GM21447 (cell line): ENCODE data around the gene CSF2.

Experiments
- ATAC-seq: cut with Tn5 transposase; IDR thresholded peaks from one replicate; pipeline ENCODE4 v1.9.1; 2021; ENCODE audit not compliant: unreplicated experiment

The CSF2 gene

GRCh38 chr5:132073231-132074013 is at the start of gene CSF2:
CSF2 (plus strand) TSS chr5:132073789; CDS start chr5:132073824, 35 bp downstream.
- ATAC-seq = no peak

DNA sequence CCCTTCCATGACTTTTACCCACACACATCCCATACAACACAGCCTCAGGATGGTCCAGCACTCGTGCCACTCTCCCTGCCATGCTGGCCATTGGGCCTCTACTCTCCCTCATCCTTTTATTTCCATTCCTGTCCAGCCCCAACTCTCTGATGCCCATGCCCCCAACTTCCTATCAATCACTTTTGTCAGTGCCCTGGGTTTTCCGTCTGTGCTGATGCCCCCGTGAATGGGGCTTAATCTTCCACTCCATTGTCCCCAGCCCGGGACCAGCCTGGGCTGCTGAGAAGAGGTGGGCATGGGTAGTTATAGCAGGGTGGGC is 49.5 kb upstream of the CSF2 start:
- no peak for ATAC-seq

- no peak for ATAC-seq
Measured at GRCh38 chr5:132024789-132025402, 48.7 kb upstream of the CSF2 start.

GRCh38 chr5:132025403-132025971 is 48.1 kb upstream of the CSF2 start:
- no peak for ATAC-seq

- no peak for ATAC-seq
Measured at GRCh38 chr5:132026516-132027008, 47.0 kb upstream of the CSF2 start.

GRCh38 chr5:132027027-132027426 is 46.6 kb upstream of the CSF2 start:
- ATAC-seq = peak; percentile 76

DNA sequence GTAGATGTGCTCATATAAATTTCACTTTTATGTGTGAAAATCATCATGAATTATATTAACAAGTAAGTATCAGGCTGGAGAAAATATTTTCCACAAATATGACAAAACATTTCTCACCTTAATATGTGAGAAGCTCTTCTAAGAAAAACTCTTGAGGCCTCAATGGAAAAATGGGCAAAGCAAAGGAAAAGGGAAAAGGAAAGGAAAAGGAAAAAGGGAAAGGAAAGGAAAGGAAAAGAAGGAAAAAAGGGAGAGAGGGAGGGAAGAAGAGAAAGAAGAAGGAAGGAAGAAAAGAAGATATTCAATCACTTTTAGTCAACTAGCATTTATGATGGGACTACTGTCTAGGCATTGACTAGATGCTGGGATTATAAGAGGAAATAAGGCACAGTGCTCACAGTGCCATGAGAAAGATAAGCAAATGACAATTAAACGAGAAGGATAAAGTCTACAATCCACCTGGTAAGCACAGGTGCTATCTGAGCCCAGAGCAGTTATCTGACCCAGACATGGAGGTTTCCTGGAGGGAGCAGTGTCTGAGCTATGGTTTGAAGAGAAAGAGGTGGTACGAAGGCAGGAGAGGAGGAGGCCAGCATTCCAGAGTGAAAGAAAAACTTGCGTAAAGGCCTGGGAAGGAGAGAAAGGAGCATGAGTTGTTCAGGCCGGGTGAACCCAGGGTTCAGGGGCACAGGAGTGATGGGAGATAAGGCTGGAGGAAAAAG is 43.8 kb upstream of the CSF2 start:
- ATAC-seq = no peak

DNA sequence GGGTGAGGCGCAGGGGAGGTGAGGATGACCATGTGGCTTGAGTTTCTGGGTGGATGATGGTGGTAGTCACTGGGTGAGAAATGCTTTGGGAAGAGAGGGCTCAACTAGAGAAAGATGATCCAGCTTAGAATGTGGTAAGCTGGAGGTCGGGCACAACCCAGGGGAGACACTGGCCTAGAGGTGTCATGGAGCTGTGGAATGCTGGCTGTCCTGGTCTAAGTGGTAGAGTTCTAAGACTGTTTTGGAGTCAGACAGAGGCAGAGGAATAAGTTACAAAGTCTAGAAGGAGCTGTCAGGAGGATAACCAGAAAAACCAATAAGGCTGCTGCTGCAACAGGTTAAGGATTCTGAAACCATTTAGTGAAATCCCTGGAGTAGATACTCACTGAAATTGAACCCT is 43.0 kb upstream of the CSF2 start:
- ATAC-seq = no peak

- no peak for ATAC-seq
Measured at GRCh38 chr5:132032196-132032595, 41.4 kb upstream of the CSF2 start.

- no peak for ATAC-seq
Measured at GRCh38 chr5:132033122-132033521, 40.5 kb upstream of the CSF2 start.

GRCh38 chr5:132037353-132037752 is 36.2 kb upstream of the CSF2 start:
- ATAC-seq = no peak

DNA sequence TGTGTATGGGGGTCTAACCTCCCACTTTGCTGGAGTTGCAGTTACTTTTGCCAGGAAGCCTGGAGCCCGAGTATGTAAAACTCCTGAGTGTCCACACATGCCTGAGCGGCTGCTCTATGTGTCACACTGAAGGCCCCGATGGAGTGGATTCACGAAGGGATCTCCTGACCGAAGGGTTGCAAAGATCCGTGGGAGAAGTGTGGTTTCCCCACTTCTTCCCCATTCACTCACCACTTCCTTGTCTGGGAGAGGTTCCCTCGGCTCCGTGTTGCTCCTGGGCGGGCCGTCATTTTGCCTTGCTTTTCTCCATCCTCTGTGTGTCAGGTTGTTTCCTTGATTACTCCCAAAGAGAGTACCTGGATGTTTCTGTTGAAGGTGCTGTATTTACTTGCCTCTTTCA is 29.4 kb upstream of the CSF2 start:
- ATAC-seq = no peak

DNA sequence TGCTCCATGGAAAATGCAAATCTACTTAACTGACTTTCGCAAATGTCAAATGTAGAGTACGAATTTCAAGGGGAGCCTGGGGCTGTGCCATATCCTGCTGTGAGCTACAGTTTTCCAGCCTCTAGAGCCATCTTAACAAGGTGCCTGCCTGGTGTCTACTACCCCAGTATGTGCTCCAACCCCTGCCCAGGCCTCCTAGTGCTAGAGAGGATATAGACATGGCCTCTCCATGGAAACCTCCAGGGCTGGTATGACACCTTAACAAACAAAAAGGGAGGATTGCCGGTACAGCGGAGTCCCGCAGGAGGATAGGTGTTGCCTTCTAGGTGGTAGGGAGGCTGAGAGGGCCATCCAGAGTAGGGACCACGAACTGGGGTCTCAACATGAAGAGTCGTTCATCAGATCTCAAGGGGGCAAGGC is 26.7 kb upstream of the CSF2 start:
- no peak for ATAC-seq

DNA sequence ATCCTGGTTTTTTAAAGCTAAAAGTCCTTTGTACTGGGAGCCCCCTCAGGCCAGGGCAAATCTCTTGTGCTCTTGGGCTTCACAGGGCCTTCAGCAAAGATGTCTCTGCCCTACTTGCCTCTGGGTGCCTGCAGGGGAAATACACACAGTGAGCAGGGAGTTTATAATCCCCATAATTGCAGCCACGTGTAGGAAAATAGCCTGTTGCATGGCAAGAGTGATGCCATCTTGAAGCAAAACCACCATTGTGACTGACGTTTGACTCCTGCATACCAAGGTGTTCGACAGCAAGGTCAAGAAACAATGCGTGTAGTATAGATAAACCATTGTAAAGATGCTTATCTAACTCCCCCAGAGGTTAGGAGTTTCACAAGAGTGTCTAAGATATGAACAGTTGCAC is 24.5 kb upstream of the CSF2 start:
- ATAC-seq = no peak

GRCh38 chr5:132049559-132049958 is 24.0 kb upstream of the CSF2 start:
- no peak for ATAC-seq

DNA sequence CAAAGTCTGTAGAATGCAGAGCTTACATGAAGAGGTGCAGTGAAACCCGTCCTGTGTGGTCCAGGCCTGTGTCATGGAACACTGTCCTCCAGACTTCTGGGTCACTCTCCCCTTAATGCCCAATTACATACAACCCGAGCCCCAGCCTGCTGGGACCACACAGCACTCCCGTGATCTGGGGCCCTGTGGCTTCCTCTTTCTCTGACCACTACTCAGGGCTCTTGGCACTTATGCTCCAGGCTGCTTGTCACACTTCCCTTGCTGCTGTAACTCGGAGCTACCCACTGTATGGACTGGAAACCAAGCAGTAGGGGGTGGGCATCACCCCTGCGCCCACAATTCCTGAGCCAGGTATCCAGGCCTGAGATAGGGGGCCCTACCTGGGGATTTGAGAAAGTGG is 23.5 kb upstream of the CSF2 start:
- ATAC-seq = no peak

GRCh38 chr5:132050661-132051552 is 22.7 kb upstream of the CSF2 start:
- ATAC-seq = no peak

DNA sequence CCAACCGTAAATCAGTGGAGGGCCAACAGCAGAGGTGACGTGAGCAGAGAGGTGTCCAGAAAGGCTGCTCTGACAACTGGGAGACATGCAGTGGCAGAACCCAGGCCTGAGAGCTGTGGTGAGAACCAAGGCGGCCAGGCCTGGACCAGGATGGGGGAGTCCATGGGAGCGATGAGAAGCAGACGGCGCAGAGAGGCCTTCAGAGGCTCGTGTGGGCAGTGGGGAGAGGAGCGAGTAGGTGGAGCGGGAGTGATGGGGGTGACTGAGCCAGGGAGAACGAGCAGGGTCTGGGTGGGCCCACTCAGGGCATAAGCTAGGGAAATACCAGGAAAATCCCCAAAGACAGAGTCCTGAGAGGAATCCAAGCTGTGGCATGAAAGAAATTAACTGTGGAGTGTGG is 21.1 kb upstream of the CSF2 start:
- ATAC-seq = no peak

DNA sequence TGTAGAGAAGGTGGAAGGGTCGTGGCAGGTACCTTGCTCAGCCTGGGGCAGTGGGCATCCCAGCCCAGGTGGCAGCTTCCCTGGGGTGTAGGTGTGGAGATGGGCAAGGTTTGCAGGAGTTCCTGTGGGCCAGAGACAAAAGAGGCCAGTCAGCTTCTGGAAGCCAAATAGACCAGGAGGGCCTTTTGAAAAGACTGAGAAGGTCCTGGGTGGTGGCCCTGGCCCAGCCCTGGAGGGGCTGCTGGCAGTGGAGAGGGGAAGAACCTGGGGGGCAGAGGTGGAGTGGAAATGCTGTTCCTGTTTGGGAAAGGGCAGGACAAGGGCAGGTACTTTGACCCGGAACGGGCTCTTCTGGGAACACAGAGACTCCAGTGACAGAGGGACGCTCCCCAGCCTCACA is 20.1 kb upstream of the CSF2 start:
- ATAC-seq = no peak

GRCh38 chr5:132054031-132054696 is 19.4 kb upstream of the CSF2 start:
- ATAC-seq = no peak
